Nucleus accumbens (tissue), 56 donors: ENCODE results near the gene DUSP10.

Experiments
- DNase-seq, 56 donors: peaks; one replicate each; lab custom pipeline; 2025; lab: John Stamatoyannopoulos, UW

Gene DUSP10

DNA sequence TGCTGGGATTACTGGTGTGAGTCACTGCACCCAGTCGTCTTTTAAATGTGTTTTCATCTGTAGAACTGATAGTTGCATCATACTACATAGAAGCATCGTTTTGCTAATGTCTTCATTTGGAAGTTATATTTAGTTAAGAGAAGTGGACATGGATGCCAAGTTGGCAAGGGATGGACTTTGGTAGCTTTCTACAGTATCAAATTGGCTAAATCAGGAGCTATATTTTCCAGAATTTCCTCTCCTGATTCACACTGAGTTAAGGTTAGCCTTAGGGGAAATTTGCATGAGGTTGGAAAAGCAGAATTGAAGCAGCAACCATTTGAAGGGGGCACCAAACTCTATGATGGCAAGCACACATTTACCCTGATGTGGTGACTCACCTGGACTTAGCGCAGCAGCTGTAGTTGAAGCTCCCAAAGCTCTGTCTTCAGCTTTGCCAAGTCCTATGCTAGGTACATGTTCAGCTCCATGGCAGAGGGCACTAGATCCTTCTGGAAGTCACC lies 43.9 kb downstream of the DUSP10 start:
- no peak for DNase-seq

DNA sequence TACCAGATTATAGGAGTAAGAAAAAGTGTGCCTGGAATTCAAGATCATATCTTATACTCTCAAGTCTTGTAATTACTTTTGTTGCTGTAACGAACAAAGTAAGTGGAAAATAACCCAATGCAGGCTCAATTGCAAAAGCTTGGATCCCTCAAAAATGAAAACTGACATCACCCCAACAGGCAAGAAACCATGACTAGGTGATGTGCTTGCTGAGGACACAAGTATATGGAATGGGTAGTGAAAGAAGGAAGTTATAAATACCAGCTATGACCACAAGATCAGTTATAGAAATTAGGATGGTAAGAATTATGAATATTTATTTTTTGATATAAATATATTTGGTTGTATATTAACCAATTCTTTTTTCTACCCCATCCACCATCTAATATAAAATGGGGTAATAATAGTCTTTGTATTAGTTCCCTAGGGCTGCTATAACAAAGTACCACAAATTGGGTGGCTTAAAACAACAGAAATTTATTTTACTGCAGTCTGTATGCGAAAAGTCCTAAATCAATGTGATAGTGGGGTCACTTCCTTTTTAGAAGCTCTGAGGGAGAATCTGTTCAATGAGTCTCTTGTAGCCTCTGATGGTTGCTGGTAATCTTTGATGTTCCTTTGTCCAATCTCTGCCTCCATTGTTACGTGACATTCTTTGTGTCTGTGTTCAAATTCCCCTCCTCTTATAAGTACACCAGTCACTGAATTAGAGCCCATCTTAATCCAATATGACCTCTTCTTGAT lies 45.0 kb downstream of the DUSP10 start:
- no peak for DNase-seq

DNA sequence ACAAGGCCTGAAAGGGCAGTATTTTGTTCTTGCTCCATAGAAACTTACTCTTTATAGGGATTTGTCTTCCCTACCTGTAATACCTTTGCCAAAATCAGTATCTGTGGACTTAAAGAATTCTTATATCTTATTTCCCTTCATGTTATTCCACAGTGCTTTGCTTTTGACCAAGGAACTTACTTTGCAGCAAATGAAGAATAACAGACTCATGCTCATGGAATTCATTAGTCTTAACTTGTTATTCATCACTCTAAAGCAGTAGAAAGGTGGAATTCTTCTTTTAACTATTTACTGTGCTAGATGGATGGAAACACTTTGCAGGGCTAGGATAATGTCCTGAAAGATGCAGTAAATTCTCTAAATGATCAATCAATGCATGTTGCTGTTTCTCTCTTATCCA lies 45.9 kb downstream of the DUSP10 start:
- no peak for DNase-seq

DNA sequence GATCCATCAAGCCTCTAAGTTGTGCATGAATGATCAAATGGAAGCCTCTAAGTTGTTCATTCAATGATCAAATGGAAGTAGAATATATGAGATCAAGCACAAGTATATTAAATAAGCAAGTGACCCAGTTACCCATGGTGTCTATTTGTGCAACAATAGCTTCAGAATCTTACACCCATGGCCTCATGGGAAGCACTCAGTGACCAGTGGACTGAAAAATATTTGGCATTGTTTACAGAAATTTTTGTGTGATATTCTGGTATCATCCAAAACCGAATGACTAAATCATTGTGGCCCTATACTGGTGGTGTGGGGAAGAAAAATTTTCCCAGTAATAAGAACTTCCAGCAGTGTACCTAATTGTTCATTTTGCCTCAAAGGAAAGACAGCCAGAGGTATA lies 46.6 kb downstream of the DUSP10 start:
- DNase-seq = no peak

DNA sequence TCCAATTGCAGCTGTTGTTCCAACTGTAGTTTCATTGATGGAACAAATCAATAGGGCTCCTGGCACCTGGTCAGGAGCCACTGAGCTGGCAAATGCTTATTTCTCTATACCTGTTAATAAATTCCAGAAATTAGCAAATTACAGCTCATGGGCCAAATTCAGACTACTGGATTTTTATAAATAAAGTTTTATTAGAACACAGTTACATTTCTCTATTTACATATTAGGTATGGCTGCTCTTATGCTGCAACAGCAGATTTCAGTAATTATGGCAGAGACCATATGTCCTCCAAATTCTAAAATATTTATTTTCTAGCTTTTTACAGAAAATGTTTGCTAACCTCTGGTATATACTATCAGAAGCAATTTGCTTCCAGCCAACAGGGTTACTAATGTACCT lies 47.8 kb downstream of the DUSP10 start:
- DNase-seq = no peak

DNA sequence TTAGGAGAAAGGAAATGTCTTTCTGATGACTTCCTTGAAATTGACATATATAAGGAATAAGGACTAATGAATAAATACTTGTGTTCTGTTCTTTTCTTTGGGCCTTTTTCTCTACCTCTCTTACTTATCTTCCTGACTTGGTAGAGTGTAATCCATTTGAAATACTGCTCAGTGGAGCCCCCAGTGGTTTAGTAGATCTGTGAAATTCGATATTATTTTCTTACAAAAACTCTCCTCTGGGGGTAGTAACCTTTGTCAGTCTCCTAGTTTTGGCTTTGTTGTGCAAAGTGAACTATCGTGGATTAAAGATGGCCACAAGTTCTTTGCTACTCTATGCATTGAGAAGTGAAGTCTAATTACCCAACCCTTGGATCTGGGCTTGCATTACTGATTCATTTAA lies 48.8 kb downstream of the DUSP10 start:
- no peak for DNase-seq

DNA sequence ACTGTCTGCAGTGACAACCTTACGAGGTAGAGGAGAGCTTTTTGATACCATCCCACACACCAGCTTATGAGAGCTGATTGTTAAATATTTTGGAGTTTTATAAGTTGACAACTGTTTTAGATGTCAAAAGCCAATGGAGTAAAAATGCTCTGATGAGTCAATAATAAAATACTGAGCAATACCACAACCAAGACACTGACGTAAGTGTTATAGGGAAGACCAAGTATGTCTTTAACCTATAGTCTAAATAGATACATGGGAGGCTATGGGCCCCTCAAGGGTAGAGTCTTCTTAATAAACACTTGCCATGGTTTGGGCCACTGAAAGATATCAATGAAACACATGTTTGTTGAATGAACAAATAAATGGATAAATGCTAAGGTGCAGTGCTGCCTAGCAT lies 49.2 kb downstream of the DUSP10 start:
- DNase-seq = no peak

DNA sequence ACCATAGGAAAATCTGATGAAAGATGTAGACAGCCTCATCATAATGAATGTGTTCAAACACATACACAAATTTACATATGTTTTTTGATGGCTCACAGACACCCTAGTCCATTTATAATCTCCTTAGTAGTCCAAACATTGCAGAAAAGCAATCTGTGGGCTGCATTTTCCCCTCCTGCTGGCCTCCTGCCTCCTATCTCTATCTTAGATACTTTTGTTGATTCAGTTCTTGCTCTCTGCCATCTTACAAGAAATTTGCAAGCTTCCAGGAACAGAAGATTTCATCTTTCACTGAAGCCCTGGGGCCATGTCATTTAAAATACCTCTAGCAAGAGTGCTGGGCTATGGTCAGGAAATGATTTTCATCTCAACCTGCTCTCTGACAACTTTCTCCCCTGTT lies 50.6 kb downstream of the DUSP10 start:
- no peak for DNase-seq

DNA sequence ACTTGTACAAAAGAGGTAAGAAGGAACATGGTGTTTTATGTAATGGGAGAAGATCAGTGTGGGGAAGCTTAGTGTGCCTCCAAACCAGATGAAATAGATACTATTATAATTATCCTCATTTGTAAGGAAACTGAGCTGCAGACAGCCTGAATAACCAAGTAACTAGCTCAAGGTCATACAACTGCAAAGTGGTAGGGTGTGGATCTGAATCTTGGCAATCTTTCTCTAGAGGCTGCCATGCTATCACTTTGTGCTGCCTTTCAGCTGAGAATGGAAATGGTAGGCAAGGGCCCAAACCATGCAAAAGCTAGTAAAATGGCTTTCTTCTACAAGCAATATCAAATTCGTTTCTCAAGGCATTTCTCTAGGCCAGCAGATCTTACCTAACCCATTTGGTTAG lies 51.0 kb downstream of the DUSP10 start:
- no peak for DNase-seq

DNA sequence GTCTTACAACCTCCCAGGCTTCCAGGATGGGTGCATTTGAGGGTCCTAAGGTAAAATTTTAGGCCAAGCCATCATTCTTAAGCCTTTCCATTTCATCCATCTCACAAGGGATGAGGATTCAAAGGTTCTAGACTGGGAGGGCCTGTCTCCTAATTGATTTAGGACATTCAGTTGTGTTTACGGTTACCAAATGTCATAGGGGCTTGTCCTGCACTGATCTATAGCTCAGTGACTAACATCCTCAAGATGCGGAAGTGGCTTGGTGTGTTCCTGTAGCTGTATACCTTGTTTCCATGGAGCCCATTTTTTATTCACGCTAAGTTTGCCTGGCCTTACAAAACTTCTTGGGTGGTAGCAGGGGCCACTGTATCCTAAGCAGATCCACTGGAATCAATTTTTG lies 52.8 kb downstream of the DUSP10 start:
- DNase-seq = no peak

DNA sequence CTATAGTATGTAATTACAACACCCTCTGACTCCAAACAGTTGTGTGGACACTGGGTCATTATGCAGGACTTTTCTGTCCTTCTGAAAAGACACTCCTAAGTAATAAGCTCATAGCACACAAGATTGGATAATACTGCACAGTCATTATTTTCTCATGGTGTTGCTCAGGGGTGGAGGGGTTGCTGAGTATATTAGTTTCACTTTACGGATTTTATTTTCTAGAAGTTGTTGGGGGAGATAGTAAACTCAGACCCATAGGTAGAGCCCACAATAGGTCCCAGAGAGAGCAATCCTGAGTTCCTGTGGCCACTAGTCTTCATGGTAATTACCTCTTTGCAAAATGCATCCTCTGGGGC lies 53.4 kb downstream of the DUSP10 start:
- DNase-seq = no peak

DNA sequence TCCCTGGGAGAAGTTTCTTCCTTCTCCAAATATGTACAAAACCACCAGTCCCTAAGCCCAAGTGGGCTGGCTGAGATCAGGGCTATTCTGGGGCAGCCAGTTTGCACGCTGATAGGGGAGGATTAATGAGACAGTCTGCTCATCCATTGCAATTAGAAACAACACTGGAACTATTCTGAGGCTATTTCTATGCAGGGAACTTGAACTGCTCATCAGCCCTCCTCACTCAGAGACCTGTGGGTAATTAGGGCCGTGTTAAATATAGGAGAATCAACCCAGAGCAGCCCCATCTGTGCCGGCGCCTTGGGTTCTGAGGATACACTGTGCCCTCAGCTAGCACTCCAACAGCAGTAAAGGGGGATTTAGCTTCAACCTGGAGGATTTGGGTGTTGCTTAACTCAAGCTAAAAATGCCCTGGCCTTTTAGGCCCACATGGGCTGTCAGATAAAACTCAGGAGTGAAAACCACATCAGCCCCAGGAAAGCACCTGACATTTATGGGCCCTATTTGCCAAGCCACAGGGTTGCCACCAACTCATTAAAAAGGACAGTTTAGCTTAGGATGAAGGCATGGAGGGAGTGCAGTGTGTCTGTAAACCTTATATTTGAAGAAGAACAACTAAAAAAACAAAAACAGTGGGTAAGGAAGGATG lies 53.9 kb downstream of the DUSP10 start:
- DNase-seq = no peak

DNA sequence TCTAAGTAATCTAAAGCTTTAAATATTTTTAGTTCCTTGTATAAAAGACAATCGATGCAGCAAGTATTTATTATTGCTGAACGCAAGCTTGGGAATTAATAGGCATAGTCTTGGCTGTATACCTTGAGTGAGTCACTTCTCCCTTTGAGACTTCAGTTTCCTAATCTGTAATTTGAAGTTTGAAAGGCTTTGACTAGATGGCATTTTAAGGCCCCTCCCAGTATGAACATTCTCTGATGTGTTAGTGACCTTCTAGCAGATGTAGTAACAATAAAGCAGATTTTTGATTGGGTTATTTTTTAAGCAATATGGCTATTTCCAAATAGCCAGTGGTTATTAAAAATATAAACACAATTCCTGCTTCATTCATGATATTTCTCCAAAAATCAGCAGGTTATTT lies 58.2 kb downstream of the DUSP10 start:
- no peak for DNase-seq

DNA sequence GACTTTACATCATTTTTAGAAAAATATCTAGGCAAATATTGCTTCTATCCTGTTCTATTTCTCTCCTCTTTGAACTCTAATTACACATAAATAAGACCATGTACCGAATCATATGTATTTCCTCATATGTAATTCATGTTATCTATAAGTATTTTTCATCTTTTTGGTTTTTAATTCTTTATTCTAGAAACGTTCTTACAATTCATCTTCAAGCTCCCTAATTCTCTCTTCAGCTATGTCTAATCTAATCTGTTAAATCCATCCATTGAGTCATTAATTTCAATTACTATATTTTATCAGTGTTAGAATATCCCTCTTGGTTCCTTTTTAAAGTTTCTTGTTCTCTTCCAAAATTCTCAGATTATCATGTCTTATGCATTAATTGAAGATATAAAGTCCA lies 61.8 kb downstream of the DUSP10 start:
- DNase-seq = no peak

DNA sequence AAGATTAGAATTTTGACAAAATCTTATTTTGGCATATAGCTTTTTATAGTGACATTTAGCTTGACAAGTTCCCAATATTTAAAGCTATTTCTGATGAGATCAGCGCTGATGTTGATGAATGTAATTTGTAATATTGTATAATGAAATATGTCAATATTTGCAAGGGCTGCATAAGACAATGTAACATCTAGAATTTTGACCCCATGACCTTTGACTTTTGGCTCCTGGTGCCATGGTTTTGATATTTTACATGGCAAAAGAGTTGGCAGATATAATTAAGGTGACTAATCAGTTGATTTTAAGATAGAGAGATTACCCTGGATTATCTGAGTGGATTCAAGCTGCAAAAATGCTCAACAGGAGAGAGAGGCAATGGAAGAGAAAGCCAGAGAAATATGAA lies 63.9 kb downstream of the DUSP10 start:
- no peak for DNase-seq

DNA sequence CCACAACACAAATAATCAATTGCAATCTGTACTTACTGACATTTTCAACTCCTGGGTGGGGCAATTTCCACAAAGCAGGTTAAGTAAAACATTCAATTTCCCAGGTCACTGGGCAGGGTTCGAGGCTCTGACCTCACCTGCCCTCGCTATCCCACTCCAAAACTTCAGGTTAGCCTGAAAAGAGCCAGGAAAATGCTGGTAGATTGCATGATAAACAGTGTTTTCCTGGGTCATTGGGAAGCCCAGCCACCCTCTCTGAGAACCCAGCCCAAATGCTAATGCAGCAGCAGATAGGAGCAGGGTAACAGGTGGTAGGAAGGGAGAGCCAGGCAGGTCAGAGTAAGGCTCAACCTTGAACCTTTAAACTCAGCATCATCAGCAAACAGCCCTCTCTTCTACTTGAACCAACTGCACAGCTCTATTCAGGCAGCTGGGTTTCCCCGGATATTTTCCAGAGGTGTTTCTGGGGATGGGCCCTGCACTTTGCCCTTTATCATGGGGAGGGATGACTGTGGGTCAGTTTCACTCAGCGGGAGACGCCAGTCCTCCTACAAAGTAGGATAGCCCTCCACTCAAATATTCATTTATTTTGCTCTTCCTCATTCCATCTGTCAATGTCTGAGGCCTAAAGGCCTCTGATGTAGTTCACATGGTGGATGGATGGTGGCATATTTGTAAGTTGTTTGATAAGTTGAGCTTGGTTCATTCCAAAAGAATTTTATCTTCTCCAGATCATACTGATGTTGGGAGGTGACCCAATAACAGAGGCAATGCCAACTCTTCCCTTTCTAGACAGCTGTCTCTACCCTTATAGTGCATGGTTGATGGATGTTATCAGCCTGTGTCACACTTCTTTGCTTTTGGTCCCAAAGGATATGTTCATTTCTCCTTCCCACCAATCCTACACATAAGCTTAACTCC lies 65.7 kb downstream of the DUSP10 start:
- no peak for DNase-seq

DNA sequence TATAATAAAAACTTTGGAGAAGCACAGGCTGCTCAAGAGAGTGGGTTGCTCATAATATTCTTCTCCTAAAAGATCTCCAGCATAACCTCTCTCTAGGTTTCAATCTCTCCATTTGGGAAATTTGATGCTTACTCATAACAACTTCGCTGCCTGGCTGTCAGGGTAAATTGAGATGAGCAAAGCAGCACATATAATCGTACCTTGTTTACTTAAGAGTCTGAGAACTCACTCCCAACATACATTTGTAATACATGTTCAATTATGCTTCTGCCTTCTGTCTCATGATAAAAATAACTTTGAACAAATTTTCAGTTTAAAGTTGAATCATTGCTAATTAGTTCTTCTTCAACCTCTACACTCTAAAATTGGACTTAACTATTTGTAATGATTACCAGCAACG lies 68.9 kb downstream of the DUSP10 start:
- DNase-seq = no peak

DNA sequence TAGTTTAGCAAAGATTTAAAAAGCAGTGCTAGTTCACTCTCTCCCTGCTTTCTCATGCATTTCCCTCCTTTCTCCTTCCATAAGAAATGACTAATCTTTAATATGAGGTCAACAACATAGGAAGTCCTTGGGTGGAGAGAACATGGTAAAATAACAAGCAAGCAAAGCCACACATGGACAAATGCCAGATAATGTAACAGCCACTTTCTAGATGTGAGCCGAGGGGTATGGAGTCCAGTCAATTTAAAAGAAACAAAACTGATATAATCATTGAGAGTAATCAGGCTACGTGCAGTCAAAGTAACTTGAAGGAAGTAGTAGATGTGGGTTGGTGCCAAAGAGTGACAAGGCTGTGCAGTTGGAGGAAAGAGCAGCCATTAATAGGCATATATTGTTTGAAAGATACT lies 69.6 kb downstream of the DUSP10 start:
- no peak for DNase-seq

DNA sequence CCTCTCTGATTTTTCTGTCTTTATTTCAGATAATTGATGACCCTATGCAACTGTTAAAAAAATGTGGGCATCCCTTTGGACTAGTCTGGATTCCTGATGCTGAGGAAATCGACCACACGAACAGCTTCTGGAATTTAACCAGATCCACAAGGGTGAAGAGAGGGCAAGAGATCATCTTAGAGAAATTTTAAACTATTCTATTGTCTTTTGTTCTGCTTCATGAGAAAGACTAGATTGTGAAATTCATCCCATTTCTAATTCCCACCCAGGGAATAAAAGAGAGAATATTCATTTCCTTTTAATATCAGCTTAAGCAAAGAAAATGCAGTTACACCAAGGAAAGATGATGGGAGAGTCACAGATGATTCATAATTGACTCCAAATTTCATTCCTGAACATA lies 71.8 kb downstream of the DUSP10 start:
- DNase-seq = no peak

DNA sequence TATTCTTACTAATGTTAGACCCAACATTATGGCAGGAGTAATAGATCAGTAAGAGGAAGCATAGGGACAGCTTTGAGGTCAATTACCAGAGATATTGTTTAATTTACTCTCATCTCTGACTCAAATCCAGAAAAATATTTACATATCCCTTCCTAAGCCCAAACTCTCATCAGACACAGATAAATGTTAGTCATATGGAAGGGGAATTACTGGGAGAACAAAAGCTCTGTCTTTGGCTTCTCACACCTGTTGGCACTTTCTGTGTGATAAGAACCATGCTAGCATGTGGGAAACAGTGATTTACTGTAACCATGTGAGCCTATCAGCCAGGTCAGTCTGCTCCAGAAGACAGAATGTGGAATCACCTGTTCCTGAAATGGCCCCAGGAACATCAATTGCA lies 72.4 kb downstream of the DUSP10 start:
- no peak for DNase-seq

DNA sequence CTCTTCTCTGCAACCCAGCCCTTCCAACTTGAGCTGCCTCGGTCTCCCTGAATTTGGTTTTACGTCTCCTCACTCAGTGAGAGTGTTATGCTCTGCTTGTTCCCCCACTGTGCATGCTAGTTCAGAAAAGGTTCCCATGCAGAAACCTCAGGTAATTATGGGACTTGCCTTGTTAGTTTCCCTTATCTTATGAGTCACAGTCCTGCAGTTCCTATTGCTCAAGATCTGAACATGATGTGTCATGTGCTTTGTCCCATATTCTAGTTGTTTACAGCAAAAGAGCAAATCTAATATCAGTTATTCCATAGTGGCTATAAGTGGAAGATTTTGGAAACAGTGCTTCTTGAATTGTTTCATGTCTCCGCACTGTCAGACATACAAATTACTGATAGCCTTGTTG lies 74.4 kb downstream of the DUSP10 start:
- DNase-seq = no peak
